TTC549 (cell line): ENCODE measurements around the gene DENND1A.
A peak's percentile ranks its signal among the peaks of the same experiment; 100 is the strongest.

Experiments
- FAIRE-seq: peaks from 2 replicates; lab custom pipeline; 2012; peaks lifted over from hg19 to GRCh38; lab: Jason Lieb, UNC

Gene DENND1A

GRCh38 chr9:123562844-123563346, 367.0 kb downstream of the DENND1A start:
- FAIRE-seq, result no peak

GRCh38 chr9:123561046-123561445, 368.9 kb downstream of the DENND1A start:
- FAIRE-seq, result no peak

GRCh38 chr9:123556464-123557435, 373.2 kb downstream of the DENND1A start:
- no peak for FAIRE-seq

GRCh38 chr9:123555646-123556045, 374.3 kb downstream of the DENND1A start:
- no peak for FAIRE-seq

- no peak for FAIRE-seq
Measured at GRCh38 chr9:123552530-123552929, 377.4 kb downstream of the DENND1A start.

GRCh38 chr9:123551734-123552133, 378.2 kb downstream of the DENND1A start:
- FAIRE-seq, result no peak

- FAIRE-seq, result no peak
Measured at GRCh38 chr9:123550797-123551196, 379.1 kb downstream of the DENND1A start.

- no peak for FAIRE-seq
Measured at GRCh38 chr9:123550012-123550411, 379.9 kb downstream of the DENND1A start.

- no peak for FAIRE-seq
Measured at GRCh38 chr9:123548741-123549545, 381.0 kb downstream of the DENND1A start.

GRCh38 chr9:123544007-123544827, 385.7 kb downstream of the DENND1A start:
- peak; percentile 85 for FAIRE-seq

GRCh38 chr9:123543492-123543891, 386.4 kb downstream of the DENND1A start:
- no peak for FAIRE-seq

GRCh38 chr9:123542435-123543225, 387.3 kb downstream of the DENND1A start:
- no peak for FAIRE-seq

- FAIRE-seq, result no peak
Measured at GRCh38 chr9:123541411-123541810, 388.5 kb downstream of the DENND1A start.

- no peak for FAIRE-seq
Measured at GRCh38 chr9:123540457-123540856, 389.5 kb downstream of the DENND1A start.

- no peak for FAIRE-seq
Measured at GRCh38 chr9:123537809-123538208, 392.1 kb downstream of the DENND1A start.

- FAIRE-seq, result no peak
Measured at GRCh38 chr9:123536455-123536868, 393.5 kb downstream of the DENND1A start.

GRCh38 chr9:123534336-123534735, 395.6 kb downstream of the DENND1A start:
- FAIRE-seq, result no peak

- no peak for FAIRE-seq
Measured at GRCh38 chr9:123530244-123530643, 399.7 kb downstream of the DENND1A start.

GRCh38 chr9:123528501-123528900, 401.4 kb downstream of the DENND1A start:
- no peak for FAIRE-seq

GRCh38 chr9:123527981-123528380, 401.9 kb downstream of the DENND1A start:
- no peak for FAIRE-seq

GRCh38 chr9:123525957-123526356, 404.0 kb downstream of the DENND1A start:
- no peak for FAIRE-seq
